HEK293T (cell line): ENCODE results near the gene KCMF1.

Source experiments
- ARNT ChIP-seq: fragments of 450-650 bp; IDR thresholded peaks from 2 replicates; pipeline ENCODE4 v1.6.1; 2017; ENCODE audit warnings: mild to moderate bottlenecking
- BHLHE40 ChIP-seq: fragments of 450-650 bp; IDR thresholded peaks from 2 replicates; pipeline ENCODE4 v1.6.1; 2016; ENCODE audit warnings: mild to moderate bottlenecking, moderate library complexity, borderline replicate concordance
- CTBP1 ChIP-seq: fragments of 450-650 bp; IDR thresholded peaks from 2 replicates; pipeline ENCODE4 v1.6.1; 2016; ENCODE audit warnings: borderline replicate concordance
- FOXA1 ChIP-seq: fragments of 450-650 bp; IDR thresholded peaks from 2 replicates; pipeline ENCODE4 v1.6.1; 2016; ENCODE audit warnings: mild to moderate bottlenecking
- L3MBTL2 ChIP-seq: fragments of 450-650 bp; conservative IDR thresholded peaks from 2 replicates; pipeline ENCODE4 v1.6.1; 2016; ENCODE audit warnings: mild to moderate bottlenecking
- PKNOX1 ChIP-seq: fragments of 450-650 bp; IDR thresholded peaks from 2 replicates; pipeline ENCODE4 v1.6.1; 2016
- SP1 ChIP-seq: fragments of 450-650 bp; IDR thresholded peaks from 2 replicates; pipeline ENCODE4 v1.6.1; 2017
- SUZ12 ChIP-seq: fragments of 450-650 bp; IDR thresholded peaks from 2 replicates; pipeline ENCODE4 v1.6.1; 2016; ENCODE audit warnings: mild to moderate bottlenecking

GRCh38 chr2:85106489-85107180, 135.7 kb downstream of the KCMF1 start:
- TF ChIP-seq BHLHE40 (no peak), FOXA1 (no peak), L3MBTL2 (no peak), ARNT (no peak), CTBP1 (no peak), PKNOX1 (no peak), SUZ12 (no peak), SP1 (no peak)
